Measurements from ENCODE around the gene TLK2.
"Not testable (repeated sequence)": the region's sequence is repeated elsewhere in the genome, so short reads cannot be mapped to it uniquely, and the experiment has no call there.

Gene TLK2

DNA sequence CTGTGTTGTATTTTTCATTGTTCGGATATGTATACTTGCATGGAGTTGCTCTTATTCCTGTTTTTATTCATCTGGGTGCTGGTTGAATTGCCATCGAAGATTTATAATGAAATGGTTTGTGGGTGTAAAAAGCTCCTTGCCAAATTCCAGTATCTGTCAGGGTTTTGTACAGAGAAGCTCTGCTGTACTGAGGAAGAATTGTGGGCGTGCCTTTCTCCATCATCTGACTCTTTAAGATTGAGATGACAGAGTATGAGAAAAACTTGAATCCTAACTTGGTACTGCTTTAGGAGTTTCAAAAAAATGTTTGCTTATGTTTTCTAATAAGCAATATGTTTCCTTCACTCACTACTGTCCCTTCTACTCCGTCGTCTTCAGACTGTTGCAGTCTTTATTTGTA lies 78.9 kb downstream of the TLK2 start:
- not testable (repeated sequence) for DNase-seq (ENCODE audit: extremely low read depth in 1 of 2, low read depth in 1 of 2)

DNA sequence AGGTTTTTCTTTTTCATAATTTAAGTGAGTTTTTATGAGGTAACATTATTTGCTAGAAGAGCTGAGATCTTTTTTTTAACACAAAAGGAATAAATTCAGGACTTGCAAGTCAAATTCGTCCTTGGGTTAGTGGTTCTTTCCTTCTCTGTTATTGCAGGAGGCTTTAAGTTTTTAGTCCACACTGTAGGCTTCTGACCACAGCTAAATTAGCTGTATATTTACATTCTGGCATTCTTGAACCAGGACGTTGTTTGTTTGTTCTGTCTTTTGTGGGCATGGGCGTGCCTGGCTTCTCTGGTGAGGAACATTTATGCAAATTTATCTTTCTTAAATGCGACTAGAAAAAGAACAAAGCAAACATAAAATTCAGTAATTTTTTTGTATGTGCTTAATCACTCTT lies 80.3 kb downstream of the TLK2 start:
- DNase-seq (ENCODE audit: extremely low read depth in 1 of 2, low read depth in 1 of 2) = not testable (repeated sequence)

DNA sequence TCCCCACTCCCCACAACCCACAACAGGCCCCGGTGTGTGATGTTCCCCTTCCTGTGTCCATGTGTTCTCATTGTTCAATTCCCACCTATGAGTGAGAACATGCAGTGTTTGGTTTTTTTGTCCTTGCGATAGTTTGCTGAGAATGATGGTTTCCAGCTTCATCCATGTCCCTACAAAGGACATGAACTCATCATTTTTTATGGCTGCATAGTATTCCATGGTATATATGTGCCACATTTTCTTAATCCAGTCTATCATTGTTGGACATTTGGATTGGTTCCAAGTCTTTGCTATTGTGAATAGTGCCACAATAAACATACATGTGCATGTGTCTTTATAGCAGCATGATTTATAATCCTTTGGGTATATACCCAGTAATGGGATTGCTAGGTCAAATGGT lies 82.3 kb downstream of the TLK2 start:
- DNase-seq (ENCODE audit: extremely low read depth in 1 of 2, low read depth in 1 of 2) = not testable (repeated sequence)

DNA sequence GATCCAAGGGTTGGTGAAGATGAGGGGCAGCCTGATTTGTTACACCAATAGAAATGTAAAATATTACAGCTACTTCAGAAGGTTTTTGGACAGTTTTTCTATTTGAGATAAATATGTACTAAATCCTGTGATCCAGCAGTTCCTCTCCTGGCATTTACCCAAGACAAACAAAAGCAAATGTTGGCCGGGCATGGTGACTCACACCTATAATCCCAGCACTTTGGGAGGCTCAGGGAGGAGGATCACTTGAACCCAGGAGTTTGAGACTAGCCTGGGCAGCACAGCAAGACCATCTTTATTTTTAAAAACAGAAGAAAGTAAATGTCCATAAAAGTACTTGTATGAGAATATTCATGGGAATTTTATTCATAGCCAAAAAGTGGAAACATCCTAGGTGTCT lies 84.0 kb downstream of the TLK2 start:
- no peak for DNase-seq (ENCODE audit: extremely low read depth in 1 of 2, low read depth in 1 of 2)

DNA sequence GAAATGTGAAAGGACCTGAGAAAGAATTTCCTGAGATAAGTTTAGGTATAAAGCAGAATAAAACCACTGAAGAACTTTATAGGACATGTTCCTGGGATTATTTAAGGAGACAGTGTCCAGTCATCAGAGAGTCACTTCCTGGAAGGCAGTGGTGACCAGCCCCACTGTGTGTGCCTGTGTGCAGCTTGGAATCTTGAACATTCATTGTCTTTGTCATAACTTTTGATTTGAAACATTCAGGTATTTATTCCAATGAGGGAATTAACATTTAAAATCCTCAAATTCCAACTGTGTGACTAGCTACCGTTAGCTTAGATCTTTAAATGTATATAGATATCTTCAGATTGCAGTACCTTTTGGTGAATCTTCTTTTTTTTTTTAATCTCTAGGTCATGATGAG lies 87.2 kb downstream of the TLK2 start:
- no peak for DNase-seq (ENCODE audit: extremely low read depth in 1 of 2, low read depth in 1 of 2)

DNA sequence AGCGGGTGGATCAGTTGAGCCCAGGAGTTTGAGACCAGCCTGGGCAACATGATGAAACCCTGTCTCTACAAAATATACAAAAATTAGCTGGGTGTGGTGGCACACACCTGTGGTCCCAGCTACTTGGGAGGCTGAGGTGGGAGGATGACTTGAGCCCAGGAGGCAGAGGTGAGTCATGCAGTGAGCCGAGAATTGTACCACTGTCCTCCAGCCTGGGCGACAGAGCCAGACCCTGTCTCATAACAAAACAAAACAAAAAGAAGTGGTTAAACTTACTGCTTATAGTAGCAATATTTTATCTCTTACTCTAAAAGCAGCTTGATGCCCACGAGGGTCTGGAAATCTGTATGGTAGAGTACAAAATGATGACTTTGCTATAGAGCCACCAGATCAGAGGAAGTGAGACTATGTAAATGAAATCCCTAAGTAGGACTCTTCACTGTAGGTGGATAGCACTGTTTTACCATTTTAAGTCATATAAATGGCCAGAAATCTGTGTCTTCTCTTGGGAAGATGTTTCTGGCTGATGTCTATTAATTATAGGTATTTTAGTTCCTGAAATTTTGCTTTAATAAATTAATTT lies 88.5 kb downstream of the TLK2 start:
- DNase-seq (ENCODE audit: extremely low read depth in 1 of 2, low read depth in 1 of 2) = no peak

DNA sequence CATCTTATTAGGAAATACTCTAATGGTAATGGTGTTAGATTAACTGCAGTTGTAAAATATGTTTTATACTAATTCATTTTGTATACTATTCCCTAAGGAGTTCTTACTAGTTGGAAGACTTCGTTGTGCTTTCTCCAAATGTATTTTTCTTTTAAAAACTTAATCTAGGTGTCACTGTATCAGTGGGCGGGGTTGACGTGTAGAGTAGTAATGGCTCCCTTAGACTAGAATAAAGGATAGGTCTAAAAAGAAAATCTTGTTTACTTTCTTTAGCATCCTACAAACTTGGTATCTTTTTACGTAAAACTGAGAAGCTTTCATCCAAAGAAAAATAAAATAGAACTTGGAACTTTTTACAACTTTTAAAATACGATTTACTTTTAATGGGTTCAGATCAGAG lies 93.9 kb downstream of the TLK2 start:
- no peak for DNase-seq (ENCODE audit: extremely low read depth in 1 of 2, low read depth in 1 of 2)

DNA sequence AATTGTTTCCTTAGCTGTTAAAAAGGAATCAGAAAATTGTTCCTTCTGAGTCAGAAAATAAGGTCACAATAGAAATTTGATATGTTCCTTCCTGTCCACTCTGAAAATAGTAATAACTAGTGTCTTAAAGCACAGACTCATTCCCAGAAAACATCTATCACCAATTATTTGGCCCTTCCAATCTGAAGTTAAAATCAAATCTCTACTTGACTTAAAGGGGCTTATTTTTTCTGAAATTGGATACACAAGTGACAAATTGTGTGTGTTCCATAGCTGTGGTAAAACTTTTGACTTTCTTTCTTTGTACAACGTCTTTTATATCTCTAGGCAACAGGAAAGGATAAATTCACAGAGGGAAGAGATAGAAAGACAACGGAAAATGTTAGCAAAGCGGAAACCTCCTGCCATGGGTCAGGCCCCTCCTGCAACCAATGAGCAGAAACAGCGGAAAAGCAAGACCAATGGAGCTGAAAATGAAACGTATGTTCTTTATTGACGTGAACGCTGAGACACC lies 94.3 kb downstream of the TLK2 start:
- no peak for DNase-seq (ENCODE audit: extremely low read depth in 1 of 2, low read depth in 1 of 2)

DNA sequence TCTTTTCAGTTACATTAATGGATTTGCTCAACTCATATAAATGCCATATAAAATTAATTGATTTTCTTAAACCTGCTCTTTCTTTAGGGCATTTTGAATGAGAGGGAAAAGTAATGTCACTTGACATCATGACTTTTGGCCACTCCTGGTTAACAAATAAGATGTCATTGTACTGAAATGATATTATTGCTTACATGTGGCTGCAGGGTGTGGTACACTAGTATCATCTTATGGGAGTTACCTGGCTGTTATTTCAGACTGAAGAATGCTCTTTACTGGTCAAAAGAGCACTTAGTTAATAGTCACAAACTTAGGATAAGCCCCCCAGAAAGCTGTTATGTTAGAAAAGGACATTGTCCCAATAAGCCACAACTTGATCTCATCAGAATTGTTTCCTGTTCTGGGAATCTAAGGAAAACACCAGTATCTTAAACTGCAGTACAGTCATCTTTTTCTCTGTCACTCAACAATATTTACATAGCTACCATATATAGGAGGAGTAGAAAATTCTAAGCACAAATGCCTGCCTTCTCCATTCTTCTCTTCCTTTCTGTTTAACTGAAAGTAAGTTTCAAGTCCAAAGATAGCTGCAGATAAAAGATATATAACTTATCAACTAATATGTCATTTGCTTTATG lies 95.0 kb downstream of the TLK2 start:
- DNase-seq (ENCODE audit: extremely low read depth in 1 of 2, low read depth in 1 of 2) = no peak

DNA sequence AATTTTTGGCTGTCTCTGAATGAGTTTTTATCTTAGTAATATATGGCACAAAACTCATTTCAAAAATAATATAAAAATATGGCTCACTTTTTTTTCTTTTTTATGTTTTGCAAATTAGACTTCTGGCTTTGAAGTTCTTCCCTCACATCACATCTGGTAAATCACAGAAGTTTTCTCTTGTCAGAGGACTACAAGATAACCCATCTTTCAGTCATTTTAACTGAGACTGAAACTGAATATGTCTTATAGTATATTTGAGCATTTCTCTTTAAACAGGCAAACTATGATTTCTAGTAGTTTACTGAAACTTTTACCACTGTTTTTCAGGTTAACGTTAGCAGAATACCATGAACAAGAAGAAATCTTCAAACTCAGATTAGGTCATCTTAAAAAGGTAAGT lies 97.8 kb downstream of the TLK2 start:
- DNase-seq (ENCODE audit: extremely low read depth in 1 of 2, low read depth in 1 of 2) = no peak

DNA sequence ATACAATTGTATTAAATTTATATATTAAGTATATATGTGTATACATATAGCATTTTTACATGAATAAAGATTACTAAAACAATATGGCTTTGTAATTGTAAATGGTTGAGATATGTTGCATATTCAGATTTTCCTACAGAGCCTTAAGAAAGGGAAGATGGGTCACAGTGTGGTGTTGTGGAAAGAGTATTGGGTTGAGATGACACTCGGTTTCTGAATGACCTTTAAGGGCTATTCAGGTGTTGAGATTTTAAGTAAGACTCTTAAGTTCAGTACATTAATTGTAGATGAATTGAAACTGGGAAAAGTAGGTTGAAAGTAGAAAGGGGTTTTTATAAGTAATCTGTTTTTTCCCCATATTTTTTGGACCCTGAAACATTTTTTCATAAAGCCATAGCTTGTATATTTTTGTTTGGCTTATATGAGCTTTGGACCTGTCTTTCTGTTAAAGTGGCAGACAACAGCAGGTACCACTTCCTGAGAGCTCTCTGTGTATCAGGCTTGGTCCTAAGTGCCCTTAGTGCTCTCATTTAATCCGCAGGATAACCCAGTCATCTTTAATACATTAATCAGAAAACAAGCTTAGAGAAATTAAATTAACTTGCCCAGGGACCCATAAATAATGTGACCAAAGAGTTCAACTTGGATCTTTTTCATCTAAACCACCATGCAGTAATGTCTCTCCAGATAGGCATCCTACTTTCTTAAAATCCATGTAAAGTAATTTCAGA lies 100.3 kb downstream of the TLK2 start:
- DNase-seq (ENCODE audit: extremely low read depth in 1 of 2, low read depth in 1 of 2) = no peak

DNA sequence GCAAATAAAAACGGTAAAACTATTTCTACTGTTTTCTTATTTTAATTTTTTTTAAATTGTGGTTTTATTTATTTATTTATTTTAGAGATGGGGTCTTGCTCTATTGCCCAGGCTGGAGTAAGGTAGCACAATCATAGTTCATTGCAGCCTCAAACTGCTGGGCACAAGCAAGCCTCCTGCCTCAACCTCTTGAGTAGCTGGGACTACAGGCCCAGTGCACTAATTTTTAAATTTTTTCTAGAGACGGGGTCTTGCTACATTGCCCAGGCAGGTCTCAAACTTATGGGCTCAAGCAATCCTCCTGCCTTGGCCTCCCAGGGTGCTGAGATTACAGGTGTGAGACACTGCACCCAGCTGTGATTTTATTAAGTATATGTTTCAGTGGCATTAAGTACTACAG lies 102.3 kb downstream of the TLK2 start:
- DNase-seq (ENCODE audit: extremely low read depth in 1 of 2, low read depth in 1 of 2) = no peak

DNA sequence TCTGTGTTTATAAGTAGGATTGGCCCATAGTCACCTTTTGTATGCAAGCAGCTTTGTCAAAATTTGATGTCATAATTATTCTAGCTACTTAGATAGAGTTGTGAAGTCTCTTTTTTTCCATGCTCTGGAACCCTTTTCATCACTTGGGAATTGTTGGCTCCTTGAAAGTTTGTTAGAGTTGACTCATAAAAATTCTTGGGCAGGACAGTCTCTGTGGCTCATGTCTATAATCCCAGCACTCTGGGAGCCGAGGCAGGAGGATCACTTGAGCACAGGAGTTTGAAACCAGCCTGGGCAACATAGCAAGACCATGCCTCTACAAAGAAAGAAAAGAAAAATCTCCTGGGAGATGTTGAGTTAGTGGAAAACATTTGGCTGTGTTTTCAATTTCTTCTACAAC lies 103.1 kb downstream of the TLK2 start:
- no peak for DNase-seq (ENCODE audit: extremely low read depth in 1 of 2, low read depth in 1 of 2)

DNA sequence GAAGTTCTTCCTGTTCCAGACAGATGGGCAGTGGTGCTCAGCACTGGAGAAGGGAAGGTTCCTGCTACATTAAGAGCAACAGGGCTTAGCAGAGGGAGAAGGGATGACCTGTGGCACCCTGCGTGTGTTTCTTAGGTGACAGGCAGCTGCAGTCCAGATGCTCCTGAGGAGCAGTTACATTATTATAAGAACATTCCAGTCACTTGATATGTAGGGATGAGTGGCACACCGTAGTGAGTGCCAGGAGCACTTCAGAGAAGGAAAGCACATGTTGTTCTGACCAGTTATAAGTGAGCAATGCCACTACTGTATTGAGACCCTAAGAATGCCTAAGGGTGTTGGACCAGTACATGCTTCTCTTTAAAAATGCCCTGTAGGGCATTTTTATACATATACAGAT lies 108.9 kb downstream of the TLK2 start:
- no peak for DNase-seq (ENCODE audit: extremely low read depth in 1 of 2, low read depth in 1 of 2)

DNA sequence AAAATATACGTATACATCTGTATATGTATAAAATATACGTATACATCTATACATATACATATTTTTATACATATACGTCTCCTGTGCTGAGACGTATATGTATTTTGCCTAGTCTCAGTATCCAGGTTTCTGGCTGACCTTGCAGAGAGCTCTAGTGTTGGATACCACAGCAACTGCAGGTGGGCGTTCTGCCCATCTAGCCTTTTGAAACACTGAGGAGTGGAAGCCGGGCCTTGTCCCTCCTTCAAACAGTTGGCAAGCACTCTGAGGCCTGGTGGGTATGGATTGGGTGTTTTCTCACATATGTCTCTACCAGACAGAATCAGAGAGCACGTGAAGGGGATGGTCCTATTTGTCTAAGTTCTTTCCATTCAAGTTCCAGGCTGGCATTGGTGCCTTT lies 109.5 kb downstream of the TLK2 start:
- no peak for DNase-seq (ENCODE audit: extremely low read depth in 1 of 2, low read depth in 1 of 2)

DNA sequence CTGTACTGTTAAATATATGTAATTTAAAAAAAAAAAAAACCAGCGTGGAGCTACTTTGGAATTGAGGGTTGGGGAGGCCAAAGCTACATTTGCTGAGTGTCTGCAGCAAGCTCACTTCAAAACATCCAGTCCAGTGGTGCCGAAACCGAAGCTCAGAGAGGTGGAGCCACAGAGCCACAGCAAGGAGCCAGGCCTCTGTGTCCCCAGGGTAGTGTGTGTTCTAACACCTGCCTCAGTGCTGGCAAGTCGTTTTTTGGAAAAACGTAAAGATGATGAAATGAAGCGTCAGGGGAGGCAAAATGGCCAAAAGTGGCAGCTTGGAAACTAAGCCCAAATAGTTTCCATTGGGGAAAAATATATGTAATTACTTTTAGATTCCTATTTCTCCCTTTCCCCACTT lies 112.7 kb downstream of the TLK2 start:
- no peak for DNase-seq (ENCODE audit: extremely low read depth in 1 of 2, low read depth in 1 of 2)

DNA sequence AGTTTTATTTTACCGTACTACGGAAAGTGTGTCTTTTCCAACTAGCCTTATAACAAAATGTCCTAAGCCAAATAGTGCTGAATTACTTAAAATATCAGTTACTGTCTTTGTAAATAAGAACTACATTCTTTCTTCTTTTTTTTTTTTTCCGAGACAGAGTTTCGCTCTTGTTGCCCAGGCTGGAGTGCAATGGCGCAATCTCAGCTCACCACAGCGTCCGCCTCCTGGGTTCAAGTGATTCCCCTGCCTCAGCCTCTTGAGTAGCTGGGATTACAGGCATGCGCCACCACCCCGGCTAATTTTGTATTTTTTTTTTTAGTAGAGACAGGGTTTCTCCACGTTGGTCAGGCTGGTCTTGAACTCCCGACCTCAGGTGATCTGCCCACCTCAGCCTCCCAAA lies 113.2 kb downstream of the TLK2 start:
- DNase-seq (ENCODE audit: extremely low read depth in 1 of 2, low read depth in 1 of 2) = not testable (repeated sequence)

DNA sequence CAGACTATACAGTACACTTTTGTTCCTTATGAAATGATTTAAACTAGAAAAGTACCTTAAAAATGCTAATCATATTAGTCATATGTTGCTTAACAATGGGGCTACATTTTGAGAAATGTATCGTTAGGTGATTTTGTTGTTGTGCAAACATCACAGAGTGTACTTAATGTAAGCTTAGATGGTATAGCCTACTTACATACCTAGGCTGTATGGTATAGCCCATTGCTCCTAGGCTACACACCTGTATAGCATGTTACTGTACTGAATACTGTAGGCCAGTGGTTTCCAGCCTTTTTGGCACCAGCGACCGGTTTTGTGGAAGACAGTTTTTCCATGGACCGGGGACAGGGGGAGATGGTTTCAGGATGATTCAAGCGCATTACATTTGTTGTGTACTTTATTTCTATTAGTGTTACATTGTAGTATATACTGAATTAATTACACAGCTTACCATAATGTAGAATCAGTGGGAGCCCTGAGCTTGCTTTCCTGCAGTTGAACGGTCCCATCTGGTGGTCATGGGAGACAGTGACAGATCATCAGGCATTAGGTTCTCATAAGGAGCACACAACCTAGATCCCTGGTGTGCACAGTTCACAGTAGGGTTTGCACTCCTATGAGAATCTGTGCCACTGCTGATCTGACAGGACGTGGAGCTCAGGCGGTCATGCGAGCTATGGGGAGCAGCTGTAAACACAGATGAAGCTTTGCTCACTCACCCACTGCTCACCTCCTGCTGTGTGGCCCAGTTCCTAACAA lies 113.9 kb downstream of the TLK2 start:
- DNase-seq (ENCODE audit: extremely low read depth in 1 of 2, low read depth in 1 of 2) = no peak

DNA sequence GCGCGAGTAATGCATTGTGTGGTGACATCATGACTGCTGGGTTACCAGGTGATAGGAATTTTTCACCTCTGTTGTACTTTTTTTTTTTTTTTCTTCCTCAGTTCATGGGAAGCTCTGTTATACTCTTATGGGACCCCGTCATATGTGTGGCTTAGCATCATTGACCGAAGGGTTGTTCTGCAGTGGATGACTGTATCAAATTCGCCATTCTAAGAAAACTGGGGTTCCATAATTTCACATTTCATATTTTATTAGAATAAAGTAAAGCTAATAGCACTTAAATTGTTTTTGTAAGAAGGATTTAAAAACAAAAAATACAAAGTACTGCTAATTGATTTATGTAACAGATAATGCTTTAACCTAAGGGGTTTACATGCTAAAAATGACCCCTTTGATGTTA lies 116.9 kb downstream of the TLK2 start:
- no peak for DNase-seq (ENCODE audit: extremely low read depth in 1 of 2, low read depth in 1 of 2)

DNA sequence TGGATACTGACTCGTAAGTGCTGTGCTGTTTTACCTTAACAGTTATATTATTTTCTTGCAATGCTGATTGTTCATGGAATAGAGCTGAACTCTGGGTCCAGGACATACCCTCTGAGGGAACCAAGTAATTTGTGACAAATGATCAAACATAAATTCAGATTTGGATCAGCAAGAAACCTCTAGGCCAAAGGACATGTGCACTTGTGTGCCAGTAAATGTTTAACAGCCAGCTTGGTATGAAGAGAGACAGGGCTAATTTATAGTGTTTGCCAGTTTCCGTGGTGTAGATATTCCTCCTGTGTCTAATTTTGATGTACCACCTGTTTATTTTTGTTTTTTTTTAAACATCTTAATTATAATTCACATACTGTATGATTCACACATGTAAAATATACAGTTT lies 118.0 kb downstream of the TLK2 start:
- no peak for DNase-seq (ENCODE audit: extremely low read depth in 1 of 2, low read depth in 1 of 2)

DNA sequence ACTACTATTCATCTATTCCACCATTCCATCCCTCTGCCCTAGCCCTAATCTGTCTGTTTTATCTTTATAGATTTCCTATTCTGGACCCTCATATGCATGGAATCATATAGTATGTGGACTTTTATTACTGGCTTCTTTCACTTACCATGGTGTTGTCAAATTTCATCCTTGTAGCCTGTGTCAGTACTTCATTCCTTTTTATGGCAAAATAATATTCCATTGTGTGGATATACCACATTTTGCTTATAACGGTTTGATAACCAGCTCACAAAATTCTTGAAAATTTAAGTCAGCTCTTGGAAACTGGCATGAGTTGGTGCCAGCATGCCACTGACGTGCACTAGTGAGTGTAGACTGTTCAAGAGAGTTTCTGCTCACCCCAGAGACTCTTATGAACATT lies 118.5 kb downstream of the TLK2 start:
- DNase-seq (ENCODE audit: extremely low read depth in 1 of 2, low read depth in 1 of 2) = no peak

DNA sequence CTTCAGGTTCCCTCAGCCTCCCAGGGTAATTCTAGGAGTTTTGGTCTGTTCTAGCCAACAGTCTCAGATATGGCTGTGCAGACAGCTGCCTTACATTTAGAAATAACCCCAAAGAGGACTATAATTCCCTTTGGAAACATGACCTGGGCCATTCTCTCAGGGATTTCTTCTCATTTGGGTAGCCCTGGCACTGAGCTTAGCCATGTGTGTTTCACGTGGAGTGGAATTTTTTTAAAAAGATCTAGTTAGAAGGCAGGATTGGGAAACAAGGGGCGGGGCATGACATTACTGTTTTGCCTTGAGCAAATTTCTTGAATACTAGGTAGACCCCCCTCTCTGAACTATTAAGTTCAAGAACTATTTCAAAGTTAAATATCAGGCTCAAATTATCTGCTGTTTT lies 119.3 kb downstream of the TLK2 start:
- no peak for DNase-seq (ENCODE audit: extremely low read depth in 1 of 2, low read depth in 1 of 2)

All from activated CD8-positive, alpha-beta memory T cell treated with anti-CD3 and anti-CD28 coated beads for 1 hour (primary cell).